Spleen (tissue), 7 donors: Measurements from ENCODE around the gene MANSC4.
"Not testable (repeated sequence)": the region's sequence is repeated elsewhere in the genome, so short reads cannot be mapped to it uniquely, and the experiment has no call there.

Source experiments
- POLR2A ChIP-seq, 3 donors: fragments of 450-650 bp; IDR thresholded peaks; one replicate each; pipeline ENCODE4 v1.5.1; 2017; ENCODE audit warnings: antibody characterized with exemption in 3 of 3, mild to moderate bottlenecking in 1 of 3
- POLR2AphosphoS5 ChIP-seq, 3 donors: sonication (generic); formaldehyde crosslinking; IDR thresholded peaks; one replicate each; pipeline ENCODE4 v1.5.1; 2017; ENCODE audit warnings: antibody characterized with exemption in 3 of 3
- TF ChIP-seq, protein P1 (sequence below), 11 experiments: fragments of 200-600 bp in 7 of 11; fragments of 450-650 bp in 4 of 11; sonication (generic) in 4 of 11; IDR thresholded peaks in 8 of 11; conservative IDR thresholded peaks in 3 of 11; 1 replicate in 7 of 11; 2 replicates in 4 of 11; pipeline versions ENCODE4 v1.4.0 to v1.8.0; 2016 to 2021; ENCODE audit warnings: antibody characterized with exemption in 11 of 11, inconsistent platforms in 4 of 11, mild to moderate bottlenecking in 1 of 11
- donor health status: DM: no; HTN: no; CAD: no; lungs with moderate emphysema.
- donor health status: DM: no; HTN: no; CAD: no.
- donor health status: DM: no; HTN: no; CAD: no.

DNA sequence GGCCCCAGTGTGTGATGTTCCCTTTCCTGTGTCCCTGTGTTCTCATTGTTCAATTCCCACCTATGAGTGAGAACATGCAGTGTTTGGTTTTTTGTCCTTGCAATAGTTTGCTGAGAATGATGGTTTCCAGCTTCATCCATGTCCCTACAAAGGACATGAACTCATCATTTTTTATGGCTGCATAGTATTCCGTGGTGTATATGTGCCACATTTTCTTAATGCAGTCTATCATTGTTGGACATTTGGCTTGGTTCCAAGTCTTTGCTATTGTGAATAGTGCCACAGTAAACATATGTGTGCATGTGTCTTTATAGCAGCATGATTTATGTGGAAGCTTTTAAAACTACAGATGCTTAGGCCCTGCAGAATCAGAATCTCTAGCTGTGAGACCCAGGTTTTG is 34.3 kb downstream of the MANSC4 start:
- not testable (repeated sequence) for TF ChIP-seq POLR2A, POLR2AphosphoS5 (IDR thresholded peaks at IDR 0.05)
- TF ChIP-seq, protein P1, sequence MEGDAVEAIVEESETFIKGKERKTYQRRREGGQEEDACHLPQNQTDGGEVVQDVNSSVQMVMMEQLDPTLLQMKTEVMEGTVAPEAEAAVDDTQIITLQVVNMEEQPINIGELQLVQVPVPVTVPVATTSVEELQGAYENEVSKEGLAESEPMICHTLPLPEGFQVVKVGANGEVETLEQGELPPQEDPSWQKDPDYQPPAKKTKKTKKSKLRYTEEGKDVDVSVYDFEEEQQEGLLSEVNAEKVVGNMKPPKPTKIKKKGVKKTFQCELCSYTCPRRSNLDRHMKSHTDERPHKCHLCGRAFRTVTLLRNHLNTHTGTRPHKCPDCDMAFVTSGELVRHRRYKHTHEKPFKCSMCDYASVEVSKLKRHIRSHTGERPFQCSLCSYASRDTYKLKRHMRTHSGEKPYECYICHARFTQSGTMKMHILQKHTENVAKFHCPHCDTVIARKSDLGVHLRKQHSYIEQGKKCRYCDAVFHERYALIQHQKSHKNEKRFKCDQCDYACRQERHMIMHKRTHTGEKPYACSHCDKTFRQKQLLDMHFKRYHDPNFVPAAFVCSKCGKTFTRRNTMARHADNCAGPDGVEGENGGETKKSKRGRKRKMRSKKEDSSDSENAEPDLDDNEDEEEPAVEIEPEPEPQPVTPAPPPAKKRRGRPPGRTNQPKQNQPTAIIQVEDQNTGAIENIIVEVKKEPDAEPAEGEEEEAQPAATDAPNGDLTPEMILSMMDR (IDR thresholded peaks at IDR 0.05 in 8 of 11, conservative IDR thresholded peaks at IDR 0.05 in 3 of 11), result not testable (repeated sequence)
